GM18909 (cell line): ENCODE measurements around the gene GIPR.
"Not testable (repeated sequence)": the region's sequence is repeated elsewhere in the genome, so short reads cannot be mapped to it uniquely, and the experiment has no call there.

Experiments used
- ATAC-seq: cut with Tn5 transposase; IDR thresholded peaks from one replicate; pipeline ENCODE4 v1.9.1; 2021; ENCODE audit warnings: mild to moderate bottlenecking; ENCODE audit not compliant: unreplicated experiment, poor library complexity

GIPR gene

GRCh38 chr19:45687599-45687998, 19.6 kb downstream of the GIPR start:
- no peak for ATAC-seq

- ATAC-seq = peak; percentile 54
These were observed 23.6 kb downstream of the GIPR start, which contains the start of gene SNRPD2 for GRCh38 chr19:45691516-45692186. Gene SNRPD2, minus strand, starts transcription at chr19:45691953. Its CDS starts 65 bp downstream, at chr19:45691888.

- peak; percentile 87 for ATAC-seq
These were observed 24.4 kb downstream of the GIPR start, which contains the start of gene QPCTL for GRCh38 chr19:45692187-45693105. Gene QPCTL, plus strand, starts transcription at chr19:45692666. Its CDS starts 38 bp downstream, at chr19:45692704.

- ATAC-seq = no peak
These were observed 25.2 kb downstream of the GIPR start for GRCh38 chr19:45693106-45693788.

- no peak for ATAC-seq
These were observed 33.7 kb downstream of the GIPR start for GRCh38 chr19:45701676-45702075.

DNA sequence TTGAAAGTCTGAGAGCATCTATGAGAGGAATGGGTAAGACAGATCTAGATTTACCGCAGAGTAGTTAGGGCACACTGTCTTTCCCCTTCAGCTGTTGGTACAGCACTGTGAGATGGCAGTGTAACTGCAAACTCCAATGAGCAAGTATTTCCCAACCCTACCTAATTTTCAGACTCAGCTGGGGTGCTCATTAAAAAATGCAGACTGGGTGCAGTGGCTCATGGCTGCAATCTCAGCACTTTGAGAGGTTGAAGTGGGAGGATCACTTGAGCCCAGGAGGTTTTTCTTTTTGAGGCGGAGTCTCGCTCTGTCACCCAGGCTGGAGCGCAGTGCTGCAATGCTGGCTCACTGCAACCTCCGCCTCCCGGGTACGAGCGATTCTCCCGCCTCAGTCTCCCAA, 37.1 kb downstream of the GIPR start:
- no peak for ATAC-seq

DNA sequence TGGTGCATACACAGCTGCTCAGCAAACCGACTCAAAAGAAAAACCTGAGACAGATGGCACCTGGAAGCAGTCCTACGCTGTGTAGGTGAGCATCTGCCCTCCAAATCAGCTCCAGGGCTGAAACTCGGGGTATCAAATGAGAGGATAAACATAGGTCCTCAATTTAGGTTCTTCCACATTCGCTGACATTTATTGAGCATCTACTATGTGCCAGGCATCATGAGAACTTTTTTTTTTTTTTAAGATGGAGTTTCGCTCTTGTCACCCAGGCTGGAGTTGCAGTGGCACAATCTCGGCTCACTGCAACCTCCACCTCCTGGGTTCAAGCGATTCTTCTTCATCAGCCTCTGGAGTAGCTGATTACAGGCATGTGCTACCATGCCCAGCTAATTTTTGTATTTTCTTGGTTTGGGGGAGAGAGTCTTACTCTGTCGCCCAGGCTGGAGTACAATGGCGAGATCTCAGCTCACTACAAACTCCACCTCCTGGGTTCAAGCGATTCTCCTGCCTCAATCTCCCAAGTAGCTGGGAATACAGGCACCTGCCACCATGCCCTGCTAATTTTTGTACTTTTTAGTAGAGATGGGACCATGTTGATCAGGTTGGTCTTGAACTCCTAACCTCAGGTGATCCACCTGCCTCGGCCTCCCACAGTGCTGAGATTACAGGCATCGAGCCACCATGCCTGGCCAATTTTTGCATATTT, 37.8 kb downstream of the GIPR start:
- no peak for ATAC-seq

- ATAC-seq = no peak
These were observed 42.5 kb downstream of the GIPR start for GRCh38 chr19:45710356-45711130.

- no peak for ATAC-seq
These were observed 44.1 kb downstream of the GIPR start for GRCh38 chr19:45711851-45712698.

DNA sequence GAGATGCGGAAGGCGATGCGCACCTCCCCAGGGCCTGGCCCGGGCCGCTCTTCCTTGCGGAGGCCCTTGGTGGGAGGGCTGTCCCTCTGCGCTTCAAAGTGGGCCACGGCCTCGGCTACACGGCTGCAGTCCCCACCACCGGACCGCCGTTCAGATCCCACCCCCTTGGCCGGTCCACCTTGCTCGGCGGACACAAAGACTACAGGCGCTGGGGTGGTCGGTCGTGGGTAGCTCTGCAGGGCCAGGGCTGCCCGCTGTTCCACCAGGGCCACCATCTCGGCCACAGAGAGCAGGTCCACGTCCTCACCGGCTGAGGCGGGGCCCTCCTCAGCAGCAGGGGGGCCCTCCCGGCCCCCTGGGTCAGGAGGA, 44.7 kb downstream of the GIPR start:
- ATAC-seq = no peak

- ATAC-seq = no peak
These were observed 45.1 kb downstream of the GIPR start for GRCh38 chr19:45713141-45713540.

DNA sequence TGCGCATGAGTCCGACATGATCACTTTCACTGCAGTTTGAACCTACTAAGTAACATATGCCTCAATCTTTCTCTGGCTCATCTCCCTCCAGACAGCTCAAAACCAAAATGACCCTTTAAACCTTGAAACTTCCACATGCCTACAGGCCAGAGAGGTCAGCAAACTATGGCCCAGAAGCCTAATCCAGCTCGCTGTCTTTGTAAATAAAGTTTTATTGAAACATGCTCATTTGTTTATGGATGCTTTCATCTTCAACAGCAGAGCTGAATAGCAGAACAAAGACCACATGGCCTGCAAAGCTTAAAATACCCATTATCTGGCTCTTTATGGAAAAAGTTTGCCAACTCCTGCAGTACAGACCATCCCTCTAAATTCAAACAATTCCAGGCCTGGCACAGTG, 47.1 kb downstream of the GIPR start:
- ATAC-seq = no peak

DNA sequence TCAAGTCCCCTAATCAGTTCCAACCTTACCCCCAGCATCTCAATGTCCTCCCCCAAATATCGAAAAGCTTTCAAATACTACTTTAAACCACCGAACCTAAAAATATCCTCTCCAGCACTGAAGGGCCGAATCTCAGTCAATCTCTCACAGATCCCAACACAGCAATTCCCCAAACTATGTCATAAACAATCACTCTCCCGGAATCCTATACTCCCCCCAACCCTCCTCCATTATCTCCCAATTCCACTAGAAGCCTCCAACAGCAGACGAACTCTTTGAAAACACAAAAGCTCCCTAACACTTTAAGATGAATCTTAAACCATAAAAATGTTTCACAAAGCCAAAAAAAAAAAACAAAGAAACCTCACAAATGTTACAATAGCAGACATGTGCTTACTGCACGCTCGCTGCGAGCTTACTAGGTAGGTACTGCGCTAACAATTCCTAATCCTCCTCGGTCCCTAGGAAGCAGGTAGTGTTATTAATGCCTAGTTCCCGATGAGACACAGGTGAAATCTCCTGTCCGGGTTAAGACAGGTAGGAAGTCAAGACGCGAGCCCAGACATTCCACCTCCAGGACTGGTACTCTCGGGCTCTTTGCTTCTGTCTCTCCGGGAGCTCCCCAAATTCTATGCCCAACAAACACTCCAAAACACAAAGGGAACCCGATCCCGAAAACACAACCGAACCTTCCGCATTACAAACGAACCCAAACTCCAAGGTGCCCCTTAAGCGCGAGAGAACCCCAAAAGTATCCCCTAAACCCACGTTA, 48.5 kb downstream of the GIPR start:
- no peak for ATAC-seq

DNA sequence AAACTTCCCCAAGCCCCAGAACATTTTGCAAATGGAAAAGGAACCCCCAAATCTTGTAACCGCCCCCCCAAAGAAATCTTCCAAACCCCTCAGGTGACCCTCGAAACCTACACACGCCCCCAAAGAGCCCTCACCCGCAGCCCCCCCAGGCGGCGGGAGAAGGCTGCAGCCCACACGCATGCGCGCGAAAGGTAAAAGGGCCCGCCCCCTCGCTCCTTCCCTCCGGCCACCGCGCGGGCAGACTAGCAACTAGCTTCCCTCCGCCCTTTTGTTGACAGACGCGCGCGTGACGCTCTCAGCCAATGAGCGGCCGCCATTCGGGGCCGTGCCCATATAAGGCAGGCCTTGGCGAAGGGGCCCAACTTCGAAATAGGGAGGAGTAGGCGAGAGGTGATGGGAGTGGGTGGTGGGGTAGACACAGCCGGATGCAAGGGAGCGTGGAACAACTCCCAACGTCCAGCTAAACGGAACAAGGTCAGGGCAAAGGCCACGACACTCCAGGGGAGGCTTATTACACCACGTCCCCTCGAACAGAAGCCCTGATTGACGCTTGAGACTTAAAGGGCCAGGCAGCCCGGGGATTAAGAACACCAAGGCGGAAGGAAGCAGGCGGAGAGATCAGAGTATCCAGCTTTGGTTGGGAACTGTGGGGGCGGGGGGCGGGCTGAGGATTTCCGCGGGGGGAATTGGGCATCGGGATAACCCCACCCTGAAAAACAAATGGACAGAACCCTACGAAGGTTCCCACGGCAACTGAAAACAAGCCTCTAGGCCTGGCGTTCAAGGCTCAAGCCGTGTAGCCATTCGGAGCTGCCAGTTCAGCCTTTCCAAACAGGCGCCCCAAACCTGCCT, 49.3 kb downstream of the GIPR start:
- ATAC-seq = peak; percentile 94

DNA sequence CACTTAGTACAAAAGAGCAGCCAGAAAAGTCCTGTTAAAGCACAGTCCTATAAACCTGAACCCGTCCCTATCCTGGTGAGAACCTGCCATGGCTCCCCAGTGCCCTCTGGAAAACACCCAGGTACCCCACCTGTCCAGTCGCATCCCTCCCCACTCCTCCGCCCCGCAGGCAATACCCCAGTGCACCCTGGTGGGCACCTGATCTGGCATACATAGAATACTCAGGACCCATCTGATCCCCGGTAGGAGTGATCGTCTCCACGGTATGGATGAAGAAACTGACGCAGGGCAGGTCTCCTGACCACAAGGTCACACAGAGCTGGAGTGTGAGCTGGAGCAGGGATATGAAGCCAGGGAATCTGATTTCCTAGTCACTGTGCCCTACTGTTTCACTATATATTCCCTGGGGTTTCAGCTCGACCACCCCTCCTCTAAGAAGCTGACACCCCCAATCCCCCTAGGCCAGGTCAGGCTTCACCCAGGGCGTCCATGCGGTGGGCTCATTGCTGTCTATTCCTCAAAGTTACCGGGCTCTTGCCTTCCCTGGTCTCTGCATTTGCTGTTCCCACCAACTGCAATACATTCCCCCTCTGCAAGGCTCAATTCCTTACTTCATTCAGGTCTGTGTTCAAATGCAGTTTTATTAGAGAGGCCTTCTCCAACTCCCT, 50.1 kb downstream of the GIPR start:
- no peak for ATAC-seq

GRCh38 chr19:45720065-45720464, 52.0 kb downstream of the GIPR start:
- ATAC-seq = not testable (repeated sequence)
